Endothelial cell (in vitro differentiated cells): ENCODE data around the gene NAGPA. TPM values are rescaled to one million over a fixed set of nuclear protein-coding genes. Genes with fewer than 3 reads are reported as not detected.

ENCODE experiments used
- DNase-seq: peaks from one replicate; pipeline ENCODE4 v3.0.0; 2021; ENCODE audit warnings: low spot score
- H3K27ac Mint-ChIP-seq: one replicate; pipeline ENCODE4 v1.8.0; 2021; ENCODE audit warnings: mixed read lengths, inconsistent platforms; ENCODE audit not compliant: unreplicated experiment
- H3K27me3 Mint-ChIP-seq: one replicate; pipeline ENCODE4 v1.8.0; 2021; ENCODE audit warnings: mild to moderate bottlenecking, moderate library complexity, mixed read lengths, inconsistent platforms; ENCODE audit not compliant: unreplicated experiment
- H3K36me3 Mint-ChIP-seq: one replicate; pipeline ENCODE4 v1.8.0; 2021; ENCODE audit warnings: mild to moderate bottlenecking, low read depth, mixed read lengths, inconsistent platforms; ENCODE audit not compliant: unreplicated experiment
- H3K4me1 Mint-ChIP-seq: one replicate; pipeline ENCODE4 v1.8.0; 2021; ENCODE audit warnings: mild to moderate bottlenecking, mixed read lengths, inconsistent platforms; ENCODE audit not compliant: unreplicated experiment
- H3K4me3 Mint-ChIP-seq: one replicate; pipeline ENCODE4 v1.8.0; 2021; ENCODE audit warnings: mild to moderate bottlenecking, mixed read lengths, inconsistent platforms; ENCODE audit not compliant: unreplicated experiment
- H3K9me3 Mint-ChIP-seq: one replicate; pipeline ENCODE4 v1.8.0; 2021; ENCODE audit warnings: mixed read lengths, inconsistent platforms; ENCODE audit not compliant: unreplicated experiment
- CTCF ChIP-seq: fragments of 200-600 bp; sonication (generic); IDR thresholded peaks from one replicate; pipeline ENCODE4 v1.5.0; 2021; ENCODE audit warnings: antibody characterized with exemption; ENCODE audit not compliant: unreplicated experiment
- total RNA-seq: library from RNA; stranded (reverse); fragmentation: NEBNext Ultra II Directional; extraction: Animal tissue kit (Norgen Biotek cat#: 25700); gene quantifications from one replicate; pipeline ENCODE4 v1.2.1, GENCODE V29; 2021; ENCODE audit not compliant: unreplicated experiment

The NAGPA gene
- total RNA-seq, 1 donor from 2014 or later, result 10.2 TPM

GRCh38 chr16:5020551-5020950 lies 13.2 kb downstream of the NAGPA start:
- no peak overlapping the region for H3K27ac Mint-ChIP-seq
- no peak for DNase-seq

GRCh38 chr16:5019775-5020174 lies 14.0 kb downstream of the NAGPA start:
- Mint-ChIP-seq H3K27me3 (peaks cover 5% of the 10 kb centered on the region), H3K9me3 (no peaks in the 10 kb centered on the region), H3K36me3 (no peaks in the 10 kb centered on the region), H3K4me1 (peaks cover 7% of the 10 kb centered on the region), H3K4me3 (no peak overlapping the region), H3K27ac (no peak overlapping the region)
- DNase-seq, result no peak
- no peak for TF ChIP-seq CTCF

More at GRCh38 chr16:5020551-5020950, 13.2 kb downstream of the NAGPA start:
- Mint-ChIP-seq H3K4me1 (peaks cover 7% of the 10 kb centered on the region), H3K36me3 (no peaks in the 10 kb centered on the region), H3K4me3 (no peak overlapping the region), H3K27me3 (peaks cover 5% of the 10 kb centered on the region), H3K9me3 (no peaks in the 10 kb centered on the region)
- TF ChIP-seq CTCF, result no peak

GRCh38 chr16:5018793-5019192 lies 14.9 kb downstream of the NAGPA start:
- H3K4me1 Mint-ChIP-seq, result peaks cover 7% of the 10 kb centered on the region
- H3K27me3 Mint-ChIP-seq, result peaks cover 6% of the 10 kb centered on the region
- no peaks in the 10 kb centered on the region for H3K9me3 Mint-ChIP-seq
- H3K4me3 Mint-ChIP-seq, result no peak overlapping the region
- TF ChIP-seq CTCF, result no peak
- no peak overlapping the region for H3K27ac Mint-ChIP-seq
- DNase-seq, result no peak
- H3K36me3 Mint-ChIP-seq, result no peaks in the 10 kb centered on the region

- peaks cover 7% of the 10 kb centered on the region for H3K4me1 Mint-ChIP-seq
- H3K9me3 Mint-ChIP-seq, result no peaks in the 10 kb centered on the region
- H3K27ac Mint-ChIP-seq, result no peak overlapping the region
- no peak for TF ChIP-seq CTCF
- H3K4me3 Mint-ChIP-seq, result no peak overlapping the region
- no peak for DNase-seq
- no peaks in the 10 kb centered on the region for H3K36me3 Mint-ChIP-seq
- peaks cover 9% of the 10 kb centered on the region for H3K27me3 Mint-ChIP-seq
Observed at GRCh38 chr16:5017678-5017969, 16.1 kb downstream of the NAGPA start.

- no peak for DNase-seq
Observed at GRCh38 chr16:5016967-5017677, 16.6 kb downstream of the NAGPA start.

More at GRCh38 chr16:5016967-5017677, 16.6 kb downstream of the NAGPA start:
- Mint-ChIP-seq H3K4me1 (peaks cover 7% of the 10 kb centered on the region), H3K27me3 (peaks cover 9% of the 10 kb centered on the region), H3K4me3 (no peak overlapping the region), H3K9me3 (no peaks in the 10 kb centered on the region), H3K36me3 (no peaks in the 10 kb centered on the region), H3K27ac (no peak overlapping the region)
- TF ChIP-seq CTCF, result no peak
